T-helper 1 cell treated with Interleukin-12 subunit alpha and Interleukin-12 subunit beta and Interleukin-4 antibody, amounts not matched to agents 30 μg/mL and 1 μg/mL, for 36 hours (primary cell): ENCODE data around the gene ZMIZ1.

Experiments used
- H3K27ac Mint-ChIP-seq: one replicate; pipeline ENCODE4 v1.8.0; 2021; ENCODE audit warnings: mild to moderate bottlenecking, mixed read lengths
- H3K27me3 Mint-ChIP-seq: one replicate; pipeline ENCODE4 v1.8.0; 2021; ENCODE audit warnings: low read depth, mixed read lengths
- H3K36me3 Mint-ChIP-seq: one replicate; pipeline ENCODE4 v1.8.0; 2021; ENCODE audit warnings: low read depth, mixed read lengths
- H3K4me1 Mint-ChIP-seq: one replicate; pipeline ENCODE4 v1.8.0; 2021; ENCODE audit warnings: low read depth, mixed read lengths
- H3K4me3 Mint-ChIP-seq: one replicate; pipeline ENCODE4 v1.8.0; 2021; ENCODE audit warnings: mild to moderate bottlenecking, moderate library complexity, mixed read lengths
- H3K9me3 Mint-ChIP-seq: one replicate; pipeline ENCODE4 v1.8.0; 2021; ENCODE audit warnings: mixed read lengths

The ZMIZ1 gene

GRCh38 chr10:79128923-79129305 is 60.1 kb downstream of the ZMIZ1 start:
- H3K9me3 Mint-ChIP-seq = no peaks in the 10 kb centered on the region
- H3K36me3 Mint-ChIP-seq = peaks cover 4% of the 10 kb centered on the region
- no peaks in the 10 kb centered on the region for H3K27me3 Mint-ChIP-seq
- H3K4me3 Mint-ChIP-seq = no peak overlapping the region
- peaks cover 2% of the 10 kb centered on the region for H3K4me1 Mint-ChIP-seq
- no peak overlapping the region for H3K27ac Mint-ChIP-seq

GRCh38 chr10:79129361-79129997 is 60.7 kb downstream of the ZMIZ1 start:
- H3K27me3 Mint-ChIP-seq = no peaks in the 10 kb centered on the region
- H3K4me3 Mint-ChIP-seq = no peak overlapping the region
- H3K4me1 Mint-ChIP-seq = peaks cover 2% of the 10 kb centered on the region
- H3K36me3 Mint-ChIP-seq = peaks cover 4% of the 10 kb centered on the region
- H3K9me3 Mint-ChIP-seq = no peaks in the 10 kb centered on the region
- H3K27ac Mint-ChIP-seq = no peak overlapping the region

GRCh38 chr10:79130255-79130654 is 61.5 kb downstream of the ZMIZ1 start:
- Mint-ChIP-seq H3K9me3 (no peaks in the 10 kb centered on the region), H3K27me3 (no peaks in the 10 kb centered on the region), H3K4me3 (no peak overlapping the region), H3K36me3 (peaks cover 4% of the 10 kb centered on the region), H3K27ac (no peak overlapping the region), H3K4me1 (peaks cover 2% of the 10 kb centered on the region)

- no peaks in the 10 kb centered on the region for H3K9me3 Mint-ChIP-seq
- H3K4me1 Mint-ChIP-seq = peaks cover 2% of the 10 kb centered on the region
- H3K36me3 Mint-ChIP-seq = peaks cover 4% of the 10 kb centered on the region
- H3K27me3 Mint-ChIP-seq = no peaks in the 10 kb centered on the region
- H3K4me3 Mint-ChIP-seq = no peak overlapping the region
- H3K27ac Mint-ChIP-seq = no peak overlapping the region
Measured at GRCh38 chr10:79130846-79131245, 62.1 kb downstream of the ZMIZ1 start.

- peaks cover 4% of the 10 kb centered on the region for H3K36me3 Mint-ChIP-seq
- no peak overlapping the region for H3K27ac Mint-ChIP-seq
- H3K9me3 Mint-ChIP-seq = no peaks in the 10 kb centered on the region
- no peaks in the 10 kb centered on the region for H3K27me3 Mint-ChIP-seq
- H3K4me1 Mint-ChIP-seq = peaks cover 10% of the 10 kb centered on the region
- H3K4me3 Mint-ChIP-seq = no peak overlapping the region
Measured at GRCh38 chr10:79131836-79132631, 63.3 kb downstream of the ZMIZ1 start.

- no peak overlapping the region for H3K27ac Mint-ChIP-seq
- peaks cover 4% of the 10 kb centered on the region for H3K36me3 Mint-ChIP-seq
- no peaks in the 10 kb centered on the region for H3K9me3 Mint-ChIP-seq
- no peak overlapping the region for H3K4me3 Mint-ChIP-seq
- H3K27me3 Mint-ChIP-seq = no peaks in the 10 kb centered on the region
- peaks cover 17% of the 10 kb centered on the region for H3K4me1 Mint-ChIP-seq
Measured at GRCh38 chr10:79132681-79133381, 64.1 kb downstream of the ZMIZ1 start.

- no peaks in the 10 kb centered on the region for H3K9me3 Mint-ChIP-seq
- no peaks in the 10 kb centered on the region for H3K27me3 Mint-ChIP-seq
- H3K4me3 Mint-ChIP-seq = no peak overlapping the region
- H3K4me1 Mint-ChIP-seq = peaks cover 22% of the 10 kb centered on the region
- H3K27ac Mint-ChIP-seq = no peak overlapping the region
- H3K36me3 Mint-ChIP-seq = peaks cover 4% of the 10 kb centered on the region
Measured at GRCh38 chr10:79133416-79133815, 64.7 kb downstream of the ZMIZ1 start.

GRCh38 chr10:79135790-79136189 is 67.0 kb downstream of the ZMIZ1 start:
- no peaks in the 10 kb centered on the region for H3K27me3 Mint-ChIP-seq
- peaks cover 25% of the 10 kb centered on the region for H3K4me1 Mint-ChIP-seq
- no peak overlapping the region for H3K4me3 Mint-ChIP-seq
- H3K36me3 Mint-ChIP-seq = peaks cover 8% of the 10 kb centered on the region
- no peaks in the 10 kb centered on the region for H3K9me3 Mint-ChIP-seq
- no peak overlapping the region for H3K27ac Mint-ChIP-seq

- Mint-ChIP-seq H3K36me3 (peaks cover 11% of the 10 kb centered on the region), H3K27ac (peak overlapping the region; percentile 73), H3K27me3 (no peaks in the 10 kb centered on the region), H3K4me3 (peak overlapping the region; percentile 35), H3K9me3 (no peaks in the 10 kb centered on the region), H3K4me1 (peaks cover 25% of the 10 kb centered on the region)
Measured at GRCh38 chr10:79136236-79137005, 67.7 kb downstream of the ZMIZ1 start.

- Mint-ChIP-seq H3K27ac (peak overlapping the region; percentile 65), H3K27me3 (no peaks in the 10 kb centered on the region), H3K9me3 (no peaks in the 10 kb centered on the region), H3K36me3 (peaks cover 11% of the 10 kb centered on the region), H3K4me1 (peaks cover 32% of the 10 kb centered on the region), H3K4me3 (peak overlapping the region; percentile 37)
Measured at GRCh38 chr10:79137300-79137756, 68.6 kb downstream of the ZMIZ1 start.

- Mint-ChIP-seq H3K4me1 (peaks cover 32% of the 10 kb centered on the region), H3K4me3 (peak overlapping the region; percentile 28), H3K9me3 (no peaks in the 10 kb centered on the region), H3K27me3 (no peaks in the 10 kb centered on the region), H3K27ac (peak overlapping the region; percentile 65), H3K36me3 (peaks cover 11% of the 10 kb centered on the region)
Measured at GRCh38 chr10:79137826-79138225, 69.1 kb downstream of the ZMIZ1 start.

- peaks cover 32% of the 10 kb centered on the region for H3K4me1 Mint-ChIP-seq
- H3K27ac Mint-ChIP-seq = peak overlapping the region; percentile 65
- no peaks in the 10 kb centered on the region for H3K9me3 Mint-ChIP-seq
- H3K36me3 Mint-ChIP-seq = peaks cover 7% of the 10 kb centered on the region
- H3K4me3 Mint-ChIP-seq = no peak overlapping the region
- no peaks in the 10 kb centered on the region for H3K27me3 Mint-ChIP-seq
Measured at GRCh38 chr10:79138449-79139123, 69.8 kb downstream of the ZMIZ1 start.

- no peak overlapping the region for H3K27ac Mint-ChIP-seq
- no peak overlapping the region for H3K4me3 Mint-ChIP-seq
- H3K27me3 Mint-ChIP-seq = no peaks in the 10 kb centered on the region
- peaks cover 7% of the 10 kb centered on the region for H3K36me3 Mint-ChIP-seq
- H3K9me3 Mint-ChIP-seq = no peaks in the 10 kb centered on the region
- peaks cover 32% of the 10 kb centered on the region for H3K4me1 Mint-ChIP-seq
Measured at GRCh38 chr10:79139124-79139835, 70.5 kb downstream of the ZMIZ1 start.
